Lower lobe of right lung (tissue), 2 donors: Measurements from ENCODE around the gene CDC20. TPM values are rescaled to one million over a fixed set of nuclear protein-coding genes. Genes with fewer than 3 reads are reported as not detected.
A peak's percentile ranks its signal among the peaks of the same experiment; 100 is the strongest.

Source experiments
- ATAC-seq, 2 donors: fragments of 200-7000 bp; cut with Tn5 transposase; one replicate each; pipeline ENCODE4 v1.9.1; 2020 to 2022; ENCODE audit warnings: mild to moderate bottlenecking in 2 of 2, moderate library complexity in 2 of 2
- DNase-seq: peaks from one replicate; pipeline ENCODE4 v3.0.0-alpha.2; 2020
- H3K27ac ChIP-seq: fragments of 200-600 bp; one replicate; pipeline ENCODE4 v1.8.0; 2022
- H3K27me3 ChIP-seq: fragments of 200-600 bp; one replicate; pipeline ENCODE4 v1.8.0; 2022; ENCODE audit warnings: low read depth
- H3K36me3 ChIP-seq: fragments of 200-600 bp; one replicate; pipeline ENCODE4 v1.8.0; 2022; ENCODE audit warnings: mild to moderate bottlenecking
- H3K4me1 ChIP-seq: fragments of 200-600 bp; one replicate; pipeline ENCODE4 v1.8.0; 2022
- H3K4me3 ChIP-seq: fragments of 200-600 bp; one replicate; pipeline ENCODE4 v1.8.0; 2022; ENCODE audit warnings: mild to moderate bottlenecking
- H3K9me3 ChIP-seq: fragments of 200-600 bp; one replicate; pipeline ENCODE4 v1.8.0; 2022
- CTCF ChIP-seq: fragments of 200-600 bp; IDR thresholded peaks from one replicate; pipeline ENCODE4 v1.8.0; 2022; ENCODE audit warnings: antibody characterized with exemption, mild to moderate bottlenecking
- intact Hi-C: fragments of 100-400 bp; cut with DNase I; formaldehyde crosslinking; loops from one replicate; pipeline ENCODE4 v1.11.0; 2022
- total RNA-seq: library from RNA; stranded (reverse); fragmentation: NEBNext Ultra II Directional; extraction: Animal tissue kit (Norgen Biotek cat#: 25700); gene quantifications from one replicate; pipeline ENCODE4 v1.2.1, GENCODE V29; 2021
- donor health status: DM: no; HTN: yes; CAD: no; lungs with severe emphysema.

Gene CDC20
- total RNA-seq, 1 donor from 2014 or later = 2.4 TPM

GRCh38 chr1:43317817-43318471, 40.8 kb upstream of the CDC20 start:
- Histone ChIP-seq H3K27ac (no peak overlapping the region), H3K27me3 (no peaks in the 10 kb centered on the region), H3K36me3 (peaks cover 14% of the 10 kb centered on the region), H3K4me1 (no peaks in the 10 kb centered on the region), H3K9me3 (no peaks in the 10 kb centered on the region), H3K4me3 (no peak overlapping the region)
- intact Hi-C loops = no loop called here
- DNase-seq = no peak
- no peak for TF ChIP-seq CTCF
- ATAC-seq = peak in 1 of 2 donors; percentile 26

- no peak for DNase-seq
- H3K4me3 ChIP-seq = no peak overlapping the region
- H3K27me3 ChIP-seq = no peaks in the 10 kb centered on the region
- TF ChIP-seq CTCF = no peak
- intact Hi-C loops = no loop called here
- no peak for ATAC-seq
- H3K4me1 ChIP-seq = no peaks in the 10 kb centered on the region
- no peaks in the 10 kb centered on the region for H3K9me3 ChIP-seq
- peaks cover 14% of the 10 kb centered on the region for H3K36me3 ChIP-seq
- H3K27ac ChIP-seq = no peak overlapping the region
These were observed 40.0 kb upstream of the CDC20 start for GRCh38 chr1:43318831-43319230.

DNA sequence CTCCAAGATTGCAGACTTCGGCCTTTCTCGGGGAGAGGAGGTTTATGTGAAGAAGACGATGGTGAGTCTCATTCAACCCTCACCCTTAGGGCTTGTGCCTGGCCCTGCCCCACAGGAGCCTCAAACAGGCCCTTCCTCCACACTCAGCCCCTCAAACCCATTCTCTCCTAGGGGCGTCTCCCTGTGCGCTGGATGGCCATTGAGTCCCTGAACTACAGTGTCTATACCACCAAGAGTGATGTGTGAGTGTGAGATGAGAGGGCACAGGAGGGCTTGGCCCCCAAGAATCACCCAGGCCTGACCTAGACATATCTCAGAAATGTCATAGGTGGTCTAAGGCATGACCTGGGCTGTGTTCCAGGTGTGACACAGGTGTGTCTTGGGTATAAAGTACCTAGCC, 39.5 kb upstream of the CDC20 start:
- no peak for TF ChIP-seq CTCF
- H3K36me3 ChIP-seq = peaks cover 14% of the 10 kb centered on the region
- no peaks in the 10 kb centered on the region for H3K27me3 ChIP-seq
- no peak overlapping the region for H3K4me3 ChIP-seq
- no peaks in the 10 kb centered on the region for H3K9me3 ChIP-seq
- intact Hi-C loops = no loop called here
- H3K27ac ChIP-seq = no peak overlapping the region
- DNase-seq (no peak), ATAC-seq (no peak)
- H3K4me1 ChIP-seq = no peaks in the 10 kb centered on the region

DNA sequence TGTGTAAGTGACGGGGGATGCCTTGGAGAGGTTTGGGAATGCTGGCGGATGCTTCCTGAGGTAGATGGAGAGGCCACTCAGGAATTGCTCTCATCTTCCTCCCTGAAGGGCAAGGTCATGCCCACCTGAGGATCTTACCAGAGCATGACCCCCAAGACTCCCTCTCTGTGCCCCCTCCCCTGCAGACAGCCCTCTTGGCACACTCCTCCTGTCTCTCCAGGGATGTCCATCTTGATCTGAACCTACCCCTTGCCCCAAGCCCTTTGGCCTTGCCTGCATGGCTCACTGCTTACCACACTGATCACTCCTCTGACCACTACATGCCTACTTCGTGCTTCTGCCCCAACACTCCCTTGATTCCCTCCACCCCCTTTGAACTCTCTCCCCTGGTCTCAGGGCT, 39.0 kb upstream of the CDC20 start:
- H3K4me1 ChIP-seq = no peaks in the 10 kb centered on the region
- TF ChIP-seq CTCF = no peak
- no peak overlapping the region for H3K4me3 ChIP-seq
- no peaks in the 10 kb centered on the region for H3K9me3 ChIP-seq
- peak in 1 of 2 donors; percentile 8 for ATAC-seq
- no peaks in the 10 kb centered on the region for H3K27me3 ChIP-seq
- H3K27ac ChIP-seq = no peak overlapping the region
- peaks cover 14% of the 10 kb centered on the region for H3K36me3 ChIP-seq
- DNase-seq = no peak
- intact Hi-C loops = no loop called here

- H3K27me3 ChIP-seq = no peaks in the 10 kb centered on the region
- H3K27ac ChIP-seq = no peak overlapping the region
- DNase-seq (no peak), ATAC-seq (no peak)
- H3K36me3 ChIP-seq = peaks cover 14% of the 10 kb centered on the region
- TF ChIP-seq CTCF = no peak
- H3K4me3 ChIP-seq = no peak overlapping the region
- intact Hi-C loops = no loop called here
- H3K9me3 ChIP-seq = no peaks in the 10 kb centered on the region
- no peaks in the 10 kb centered on the region for H3K4me1 ChIP-seq
These were observed 37.4 kb upstream of the CDC20 start for GRCh38 chr1:43321331-43321891.
